Mammary epithelial cell (primary cell): Measurements from ENCODE around the gene CHKA.

ENCODE experiments used
- CTCF ChIP-seq, 2 donors: IDR thresholded peaks in 1 of 2; conservative IDR thresholded peaks in 1 of 2; 2 replicates each; pipeline ENCODE4 v1.5.1; 2011 to 2012; ENCODE audit warnings: inconsistent platforms in 2 of 2, low read length in 2 of 2, mild to moderate bottlenecking in 2 of 2, control low read depth in 1 of 2, low read depth in 1 of 2; ENCODE audit not compliant: insufficient read depth in 1 of 2; ENCODE audit errors: extremely low read depth in 1 of 2
- EZH2 ChIP-seq: IDR thresholded peaks from 2 replicates; pipeline ENCODE4 v1.6.1; 2012; ENCODE audit warnings: low read length, inconsistent platforms, borderline replicate concordance

GRCh38 chr11:68019486-68019885, 101.7 kb downstream of the CHKA start:
- no peak for TF ChIP-seq CTCF (conservative IDR thresholded peaks at IDR 0.05 in 1 of 2, IDR thresholded peaks at IDR 0.05 in 1 of 2; ENCODE audit: extremely low read depth in 1 of 2, insufficient read depth in 1 of 2, low read depth in 1 of 2, low read length in 2 of 2)
- TF ChIP-seq EZH2: no peak
